ENCODE measurements around the gene WDR27. TPM values are rescaled to one million over a fixed set of nuclear protein-coding genes. Genes with fewer than 3 reads are reported as not detected.
"Not testable (repeated sequence)": the region's sequence is repeated elsewhere in the genome, so short reads cannot be mapped to it uniquely, and the experiment has no call there.

The WDR27 gene
- polyA plus RNA-seq, 10 donors, result 20.0 to 58.1 (median 35.5) TPM

DNA sequence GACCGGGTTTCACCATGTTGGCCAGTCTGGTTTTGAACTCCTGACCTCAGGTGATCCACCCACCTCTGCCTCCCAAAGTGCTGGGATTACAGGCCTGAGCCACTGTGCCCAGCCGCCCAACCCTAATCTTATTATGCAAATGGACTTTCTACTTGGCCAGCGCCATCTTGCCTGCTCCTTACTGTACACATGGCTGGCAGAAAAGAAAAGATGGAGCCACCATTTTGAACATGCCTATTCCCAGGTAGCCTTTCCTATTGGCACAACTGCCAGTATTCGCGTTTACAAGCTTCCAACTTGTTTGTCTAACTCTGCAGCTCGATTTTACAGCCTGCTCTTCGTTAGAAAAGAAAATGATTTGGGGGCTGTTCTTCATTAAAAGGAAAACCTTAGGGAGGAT, 84.3 kb downstream of the WDR27 start:
- DNase-seq, result no peak

DNA sequence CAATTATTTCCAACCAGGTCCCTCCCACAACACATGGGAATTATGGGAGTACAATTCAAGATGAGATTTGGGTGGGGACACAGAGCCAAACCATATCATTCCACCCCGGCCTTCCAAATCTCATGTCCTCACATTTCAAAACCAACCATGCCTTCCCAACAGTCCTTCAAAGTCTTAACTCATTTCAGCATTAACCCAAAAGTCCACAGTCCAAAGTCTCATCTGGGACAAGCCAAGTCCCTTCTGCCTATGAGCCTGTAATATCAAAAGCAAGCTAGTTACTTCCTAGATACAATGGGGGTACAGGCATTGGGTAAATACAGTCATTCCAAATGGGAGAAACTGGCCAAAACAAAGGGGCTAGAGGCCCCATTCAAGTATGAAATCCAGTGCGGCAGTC, 93.2 kb downstream of the WDR27 start:
- not testable (repeated sequence) for DNase-seq

- DNase-seq, result no peak
Observed at GRCh38 chr6:169604076-169604475, 97.8 kb downstream of the WDR27 start.

DNA sequence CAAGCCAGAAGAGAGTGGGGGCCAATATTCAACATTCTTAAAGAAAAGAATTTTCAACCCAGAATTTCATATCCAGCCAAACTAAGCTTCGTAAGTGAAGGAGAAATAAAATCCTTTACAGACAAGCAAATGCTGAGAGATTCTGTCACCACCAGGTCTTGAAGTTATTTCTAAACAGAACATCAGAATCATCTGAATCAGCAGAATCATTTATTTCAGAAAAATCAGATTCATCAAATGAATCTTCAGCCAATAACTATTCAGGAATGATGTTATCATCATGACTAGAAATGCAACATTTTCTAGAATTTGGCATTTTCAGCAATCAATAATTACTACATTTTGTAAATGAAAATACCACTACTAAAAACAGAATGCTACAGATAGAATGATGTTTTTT, 100.7 kb downstream of the WDR27 start:
- not testable (repeated sequence) for DNase-seq

DNA sequence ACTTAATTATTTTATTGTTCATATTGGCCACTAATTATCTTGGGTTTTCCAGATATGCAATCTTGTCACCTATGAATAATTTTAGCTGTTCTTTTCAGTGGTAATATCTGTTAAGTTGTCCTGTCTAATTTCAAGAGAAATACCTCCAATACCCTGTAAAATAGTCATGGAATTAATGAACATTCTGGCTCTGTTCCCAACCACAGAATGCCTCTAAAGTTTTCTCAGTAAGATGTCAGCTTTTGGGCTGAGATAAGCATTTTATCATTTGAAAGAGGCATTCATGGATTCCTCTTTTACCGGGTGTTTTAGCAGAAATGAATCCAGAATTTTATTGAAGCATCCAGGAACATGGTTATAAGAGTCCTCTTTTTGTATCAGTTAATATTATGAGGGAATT, 109.3 kb downstream of the WDR27 start:
- DNase-seq, result peak in 1 of 3 donors; percentile 68

- DNase-seq, result no peak
Observed at GRCh38 chr6:169591616-169592015, 110.2 kb downstream of the WDR27 start.

GRCh38 chr6:169590376-169590939, 111.4 kb downstream of the WDR27 start:
- no peak for DNase-seq

GRCh38 chr6:169589699-169590257, 112.1 kb downstream of the WDR27 start:
- DNase-seq, result peak in 1 of 3 donors; percentile 38

DNA sequence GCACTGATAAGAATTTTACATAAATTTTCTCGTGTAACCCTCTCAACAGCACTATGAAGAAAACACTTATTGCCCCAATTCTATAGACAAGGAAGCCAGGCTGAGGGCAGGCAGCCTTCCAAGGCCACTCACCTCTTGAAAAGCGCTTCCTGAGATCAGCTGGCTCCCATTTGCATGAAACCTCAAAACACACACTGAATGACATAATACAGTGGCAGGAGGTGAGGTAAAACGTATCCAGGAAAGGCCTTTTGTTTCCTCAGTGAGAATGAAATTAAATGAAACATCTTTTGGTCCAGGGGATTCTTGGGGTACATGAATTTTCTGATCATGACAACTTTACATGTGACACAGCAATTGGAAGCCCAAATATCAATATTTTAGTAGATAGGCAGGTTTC, 112.5 kb downstream of the WDR27 start:
- DNase-seq, result no peak

- DNase-seq, result no peak
Observed at GRCh38 chr6:169587975-169588374, 113.9 kb downstream of the WDR27 start.

GRCh38 chr6:169583886-169584541, 117.8 kb downstream of the WDR27 start:
- DNase-seq, result no peak

DNA sequence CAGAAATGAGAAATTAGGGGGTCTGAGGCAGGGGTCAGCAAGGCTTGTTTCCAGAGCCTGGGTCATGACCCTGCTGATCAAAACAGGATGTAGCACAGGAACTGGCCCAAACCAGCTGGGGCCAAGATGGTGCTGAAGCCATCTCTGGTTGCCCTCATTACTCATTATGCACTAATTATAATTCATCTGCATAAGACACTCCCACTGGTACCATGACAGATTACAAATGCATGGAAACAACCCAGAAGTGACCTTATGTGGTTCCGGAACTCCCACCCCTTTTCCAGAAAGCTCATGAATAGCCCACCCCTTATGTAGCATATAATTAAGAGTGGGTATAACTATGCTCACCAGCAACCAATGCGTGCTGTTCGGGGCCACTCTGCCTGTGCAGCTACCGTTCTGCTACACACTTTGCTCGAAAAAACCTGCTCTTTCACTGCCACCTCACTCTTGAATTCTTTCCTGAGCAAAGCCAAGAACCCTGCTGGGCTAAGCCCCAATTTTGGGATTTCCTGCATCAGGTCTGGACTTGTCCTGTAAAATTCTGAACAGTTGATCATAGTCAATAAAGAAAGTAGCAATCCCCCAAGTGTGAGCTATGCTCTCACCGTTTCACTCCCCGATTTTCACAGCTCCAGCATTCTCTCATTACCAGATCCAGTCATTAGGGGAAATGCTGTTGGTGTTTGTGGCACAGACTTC, 122.3 kb downstream of the WDR27 start:
- DNase-seq, result no peak

GRCh38 chr6:169577974-169578373, 123.9 kb downstream of the WDR27 start:
- DNase-seq, result no peak

DNA sequence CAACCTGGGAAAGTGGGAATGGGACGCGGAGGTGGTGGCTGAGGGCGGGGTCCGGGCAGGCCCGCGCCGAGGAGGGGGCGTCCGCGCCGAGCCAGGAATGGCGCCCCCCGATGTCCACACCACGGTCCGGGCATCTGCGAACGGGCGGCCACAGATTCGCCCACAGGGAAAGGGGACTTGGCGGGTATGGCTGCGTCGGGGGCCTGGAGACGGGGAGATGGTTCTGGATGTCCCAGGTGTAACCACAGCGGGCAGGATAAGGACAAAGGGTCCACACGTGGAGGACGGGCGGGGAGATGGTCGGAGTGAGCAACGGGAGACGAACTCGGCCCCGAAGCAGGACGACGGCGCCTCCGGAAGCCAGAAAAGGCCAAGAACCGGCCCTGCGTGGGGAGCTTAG, 124.6 kb downstream of the WDR27 start:
- DNase-seq, result no peak

DNA sequence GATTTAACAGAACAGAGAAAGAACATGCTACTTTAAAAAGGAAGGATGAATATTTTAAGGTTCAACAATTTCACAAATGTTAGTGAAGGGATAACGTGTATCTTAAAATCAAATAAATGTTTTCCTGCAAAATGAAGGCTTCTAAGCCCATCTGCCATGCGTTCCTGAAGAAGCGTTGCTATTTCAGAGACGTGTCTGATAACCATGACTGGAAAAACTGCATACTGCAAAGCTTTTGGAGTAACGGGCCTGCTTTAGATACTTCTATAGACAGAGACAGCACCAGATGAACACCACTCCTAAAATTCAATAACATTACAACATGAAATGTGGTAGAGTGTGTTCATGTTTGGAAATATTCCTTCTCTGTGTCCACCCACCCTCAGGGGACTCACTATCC, 126.0 kb downstream of the WDR27 start:
- no peak for DNase-seq

DNA sequence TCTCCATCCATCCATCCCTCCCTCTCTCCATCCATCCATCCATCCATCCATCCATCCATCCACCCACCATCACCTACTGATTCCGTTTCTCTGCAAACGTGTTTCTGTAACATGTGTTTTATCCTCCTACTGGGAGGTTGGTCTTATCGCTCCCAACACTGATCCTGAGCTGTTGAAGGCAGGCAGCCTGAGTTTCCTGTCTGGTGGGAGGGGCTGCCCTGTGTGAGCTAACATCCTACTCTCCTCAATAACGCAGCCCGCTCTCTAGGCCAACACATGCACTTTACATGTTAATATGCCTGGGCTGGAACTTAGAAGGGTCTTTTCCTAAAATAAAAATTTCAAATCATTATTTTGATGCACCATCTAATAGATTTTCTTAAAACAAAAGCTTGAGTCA, 126.5 kb downstream of the WDR27 start:
- DNase-seq, result no peak

GRCh38 chr6:169574420-169574819, 127.4 kb downstream of the WDR27 start:
- DNase-seq, result no peak

DNA sequence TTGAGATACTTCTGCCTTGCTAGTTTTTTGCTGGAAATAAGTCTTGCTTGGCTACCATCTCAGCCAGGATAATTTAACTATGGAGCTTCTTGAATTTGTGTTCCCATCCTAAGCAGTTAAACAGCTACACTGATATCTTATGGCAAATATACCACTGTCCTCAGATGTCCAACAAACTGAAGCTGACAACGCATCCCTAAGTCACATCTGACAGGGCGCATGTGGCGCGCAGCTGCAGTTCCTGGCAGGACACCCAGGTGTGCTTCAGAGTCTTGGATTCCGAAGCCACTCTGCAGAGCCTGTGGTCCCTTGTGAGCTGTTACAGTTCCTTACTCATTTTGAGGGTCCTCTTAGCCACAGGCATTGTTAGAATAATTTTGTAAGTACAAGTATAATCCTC, 127.9 kb downstream of the WDR27 start:
- DNase-seq, result peak in 1 of 3 donors; percentile 54

DNA sequence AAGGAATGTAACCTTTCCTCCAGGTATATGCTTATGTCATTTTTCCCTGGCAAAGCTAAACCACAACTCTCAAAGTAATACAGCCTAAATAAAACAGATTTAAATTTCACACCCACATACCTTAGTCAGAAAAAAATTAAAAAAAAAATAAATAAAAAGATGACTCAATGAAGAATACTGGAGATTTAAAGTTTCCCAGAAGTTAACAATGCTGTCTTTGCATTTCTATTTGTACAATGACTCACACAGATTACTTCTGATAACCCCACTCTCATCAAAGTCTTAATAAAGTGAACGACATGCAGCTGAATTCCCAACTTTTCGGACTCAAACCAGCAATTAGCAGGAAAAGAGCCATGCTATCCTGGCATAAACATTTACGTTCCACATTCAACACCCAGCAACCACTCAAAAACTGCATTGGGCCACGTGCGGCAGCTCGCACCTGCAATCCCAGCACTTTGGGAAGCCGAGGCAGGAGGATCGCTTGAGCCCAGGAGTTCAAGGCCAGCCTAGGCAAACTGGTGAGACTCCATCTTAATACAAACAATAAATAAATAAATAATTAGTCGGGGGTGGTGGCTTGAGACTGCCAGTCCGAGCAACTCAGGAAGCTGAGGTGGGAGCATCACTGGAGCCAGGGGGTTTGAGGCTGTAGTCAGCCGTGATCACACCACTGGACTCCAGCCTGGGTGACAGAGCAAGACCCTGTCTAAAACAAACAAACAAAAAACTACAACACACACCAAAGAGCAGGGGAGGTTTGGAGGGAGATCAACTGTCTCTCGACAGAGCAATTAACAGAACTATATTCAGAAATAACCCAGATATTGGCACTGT, 130.5 kb downstream of the WDR27 start:
- peak in 1 of 3 donors; percentile 48 for DNase-seq

GRCh38 chr6:169568314-169569087, 133.3 kb downstream of the WDR27 start:
- DNase-seq, result no peak

DNA sequence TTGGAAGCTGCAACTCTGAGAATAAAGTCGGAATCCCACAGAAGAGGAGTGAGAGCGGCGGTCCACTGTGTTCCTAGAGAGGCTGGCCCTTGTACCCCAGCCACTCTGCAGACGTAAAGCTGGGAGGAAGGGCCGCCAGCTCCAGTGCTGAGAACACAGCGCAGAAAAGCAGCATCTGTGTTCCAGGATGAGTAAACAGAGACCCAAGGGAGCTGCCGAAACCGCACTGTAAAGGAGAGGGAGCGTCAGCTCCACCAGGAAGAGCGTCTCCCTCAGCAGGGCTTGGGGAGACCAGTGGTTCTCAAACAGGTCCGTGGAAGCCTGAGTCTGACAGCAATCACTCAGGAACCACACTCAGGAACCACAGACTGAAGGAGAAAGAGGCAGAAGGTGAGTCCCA, 134.0 kb downstream of the WDR27 start:
- no peak for DNase-seq
